GM19023 (cell line): Measurements from ENCODE around the gene TRAFD1.

Source experiments
- ATAC-seq: cut with Tn5 transposase; IDR thresholded peaks from one replicate; pipeline ENCODE4 v1.9.1; 2021; ENCODE audit warnings: mild to moderate bottlenecking, moderate library complexity; ENCODE audit not compliant: unreplicated experiment

Gene TRAFD1

GRCh38 chr12:112115259-112116045 lies 9.9 kb upstream of the TRAFD1 start:
- no peak for ATAC-seq

- ATAC-seq: no peak
These were observed 8.9 kb upstream of the TRAFD1 start for GRCh38 chr12:112116232-112117060.

GRCh38 chr12:112117685-112118084 lies 7.7 kb upstream of the TRAFD1 start:
- ATAC-seq: no peak

GRCh38 chr12:112121780-112122565 lies 3.4 kb upstream of the TRAFD1 start:
- no peak for ATAC-seq

- no peak for ATAC-seq
These were observed 2.3 kb upstream of the TRAFD1 start for GRCh38 chr12:112122823-112123690.

GRCh38 chr12:112124918-112125249 lies 476 bp upstream of the TRAFD1 start:
- ATAC-seq: no peak

GRCh38 chr12:112126000-112126438 lies 659 bp downstream of the TRAFD1 start:
- ATAC-seq: no peak

- ATAC-seq: no peak
These were observed 1.6 kb downstream of the TRAFD1 start for GRCh38 chr12:112126911-112127310.

- ATAC-seq: no peak
These were observed 5.2 kb downstream of the TRAFD1 start for GRCh38 chr12:112130441-112130998.

- ATAC-seq: no peak
These were observed 6.3 kb downstream of the TRAFD1 start for GRCh38 chr12:112131686-112132085.

- no peak for ATAC-seq
These were observed 8.1 kb downstream of the TRAFD1 start for GRCh38 chr12:112133418-112133817.

- no peak for ATAC-seq
These were observed 9.4 kb downstream of the TRAFD1 start for GRCh38 chr12:112134731-112135130.

GRCh38 chr12:112140728-112141127 lies 15.4 kb downstream of the TRAFD1 start:
- ATAC-seq: no peak

GRCh38 chr12:112146123-112146522 lies 20.8 kb downstream of the TRAFD1 start:
- ATAC-seq: no peak

- ATAC-seq: no peak
These were observed 22.7 kb downstream of the TRAFD1 start for GRCh38 chr12:112148031-112148513.

GRCh38 chr12:112149596-112149995 lies 24.2 kb downstream of the TRAFD1 start:
- no peak for ATAC-seq

- ATAC-seq: no peak
These were observed 26.6 kb downstream of the TRAFD1 start for GRCh38 chr12:112151766-112152541.

GRCh38 chr12:112153181-112153892 lies 28.0 kb downstream of the TRAFD1 start:
- ATAC-seq: no peak

GRCh38 chr12:112153893-112154219 lies 28.5 kb downstream of the TRAFD1 start:
- no peak for ATAC-seq
